ENCODE results near the gene MGA.

Gene MGA

GRCh38 chr15:41789236-41789635 is 129.0 kb downstream of the MGA start:
- DNase-seq: no peak

- no peak for DNase-seq
These were observed 129.5 kb downstream of the MGA start for GRCh38 chr15:41789662-41790061.

- DNase-seq: no peak
These were observed 130.0 kb downstream of the MGA start for GRCh38 chr15:41790169-41790568.

- no peak for DNase-seq
These were observed 130.7 kb downstream of the MGA start for GRCh38 chr15:41790756-41791546.

GRCh38 chr15:41791547-41791937 is 131.3 kb downstream of the MGA start:
- no peak for DNase-seq

- no peak for DNase-seq
These were observed 131.9 kb downstream of the MGA start for GRCh38 chr15:41792000-41792637.

GRCh38 chr15:41794081-41794480 is 133.9 kb downstream of the MGA start:
- no peak for DNase-seq

- DNase-seq: no peak
These were observed 136.0 kb downstream of the MGA start for GRCh38 chr15:41795996-41796856.

- no peak for DNase-seq
These were observed 137.2 kb downstream of the MGA start for GRCh38 chr15:41797201-41797944.

GRCh38 chr15:41798607-41799487 is 138.6 kb downstream of the MGA start:
- no peak for DNase-seq

- no peak for DNase-seq
These were observed 139.2 kb downstream of the MGA start for GRCh38 chr15:41799488-41799805.

- no peak for DNase-seq
These were observed 141.0 kb downstream of the MGA start for GRCh38 chr15:41801185-41801584.

- DNase-seq: no peak
These were observed 141.7 kb downstream of the MGA start for GRCh38 chr15:41801850-41802455.

GRCh38 chr15:41804361-41804760 is 144.2 kb downstream of the MGA start:
- DNase-seq: no peak

- DNase-seq: no peak
These were observed 144.9 kb downstream of the MGA start for GRCh38 chr15:41804916-41805666.

GRCh38 chr15:41805711-41806110 is 145.5 kb downstream of the MGA start:
- no peak for DNase-seq

- no peak for DNase-seq
These were observed 146.3 kb downstream of the MGA start for GRCh38 chr15:41806291-41807181.

- no peak for DNase-seq
These were observed 148.9 kb downstream of the MGA start for GRCh38 chr15:41809121-41809520.

- DNase-seq: no peak
These were observed 149.5 kb downstream of the MGA start for GRCh38 chr15:41809526-41810220.
